Breast epithelium (tissue), 3 donors: ENCODE measurements around the gene SHLD1.

ENCODE experiments used
- CTCF ChIP-seq, 3 donors: fragments of 450-650 bp; IDR thresholded peaks; one replicate each; pipeline ENCODE4 v1.5.1; 2016 to 2017; ENCODE audit warnings: antibody characterized with exemption in 3 of 3, mild to moderate bottlenecking in 3 of 3, moderate library complexity in 3 of 3
- POLR2A ChIP-seq: fragments of 450-650 bp; IDR thresholded peaks from one replicate; pipeline ENCODE4 v1.6.1; 2016; ENCODE audit warnings: antibody characterized with exemption, mild to moderate bottlenecking, moderate library complexity
- POLR2AphosphoS5 ChIP-seq, 3 donors: sonication (generic); formaldehyde crosslinking; IDR thresholded peaks; one replicate each; pipeline ENCODE4 v1.6.1; 2017; ENCODE audit warnings: antibody characterized with exemption in 3 of 3

- TF ChIP-seq CTCF (IDR thresholded peaks at IDR 0.05) (no peak), POLR2A (no peak), POLR2AphosphoS5 (IDR thresholded peaks at IDR 0.05) (no peak)
Measured at GRCh38 chr20:5770987-5771318, 20.8 kb downstream of the SHLD1 start.
